CD4-positive, alpha-beta T cell treated with Interleukin-10 for 1 hour (primary cell): ENCODE measurements around the gene TXNRD1.

ENCODE experiments used
- DNase-seq: peaks from one replicate; pipeline ENCODE4 v3.0.0-alpha.2; 2020

Gene TXNRD1

DNA sequence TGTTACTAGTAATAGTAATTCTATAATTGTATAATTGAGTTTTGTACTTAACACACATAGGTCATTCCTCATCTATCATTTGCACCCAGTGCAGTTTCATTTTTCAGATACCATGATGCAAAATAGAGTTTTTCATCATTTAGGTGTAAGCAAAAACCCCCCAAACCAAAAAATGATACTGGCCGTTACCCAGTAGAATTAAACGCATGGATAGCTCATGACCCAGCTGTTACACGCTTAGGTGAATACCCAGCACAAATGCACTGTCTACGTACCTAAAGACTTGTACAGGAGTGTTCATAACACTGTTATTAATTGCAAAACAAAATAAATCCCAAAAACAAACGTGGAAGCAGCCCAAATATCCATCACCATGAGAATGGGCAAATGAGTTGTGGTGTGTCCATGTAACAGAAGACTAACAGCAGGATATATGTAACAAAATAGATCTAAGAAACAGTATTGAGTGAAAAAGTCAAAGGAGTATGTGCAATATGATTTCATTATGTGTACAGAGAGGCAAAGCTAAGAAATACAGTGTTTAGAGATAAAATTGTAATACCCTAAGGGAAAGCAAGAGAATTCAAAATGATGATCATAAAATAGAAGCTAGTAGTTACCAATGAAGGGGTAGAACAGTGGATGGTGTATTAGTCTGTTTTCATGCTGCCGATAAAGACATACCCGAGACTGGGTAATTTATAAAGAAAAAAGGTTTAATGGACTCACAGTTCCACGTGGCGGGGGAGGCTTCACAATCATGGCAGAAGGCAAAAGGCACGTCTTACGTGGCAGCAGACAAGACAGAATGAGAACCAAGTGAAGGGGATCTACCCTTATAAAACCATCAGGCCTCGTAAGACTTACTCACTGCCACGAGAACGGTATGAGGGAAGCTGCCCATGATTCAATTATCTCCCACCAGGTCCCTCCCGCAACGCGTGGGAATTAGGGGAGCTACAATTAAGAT, 137.7 kb downstream of the TXNRD1 start:
- no peak for DNase-seq

DNA sequence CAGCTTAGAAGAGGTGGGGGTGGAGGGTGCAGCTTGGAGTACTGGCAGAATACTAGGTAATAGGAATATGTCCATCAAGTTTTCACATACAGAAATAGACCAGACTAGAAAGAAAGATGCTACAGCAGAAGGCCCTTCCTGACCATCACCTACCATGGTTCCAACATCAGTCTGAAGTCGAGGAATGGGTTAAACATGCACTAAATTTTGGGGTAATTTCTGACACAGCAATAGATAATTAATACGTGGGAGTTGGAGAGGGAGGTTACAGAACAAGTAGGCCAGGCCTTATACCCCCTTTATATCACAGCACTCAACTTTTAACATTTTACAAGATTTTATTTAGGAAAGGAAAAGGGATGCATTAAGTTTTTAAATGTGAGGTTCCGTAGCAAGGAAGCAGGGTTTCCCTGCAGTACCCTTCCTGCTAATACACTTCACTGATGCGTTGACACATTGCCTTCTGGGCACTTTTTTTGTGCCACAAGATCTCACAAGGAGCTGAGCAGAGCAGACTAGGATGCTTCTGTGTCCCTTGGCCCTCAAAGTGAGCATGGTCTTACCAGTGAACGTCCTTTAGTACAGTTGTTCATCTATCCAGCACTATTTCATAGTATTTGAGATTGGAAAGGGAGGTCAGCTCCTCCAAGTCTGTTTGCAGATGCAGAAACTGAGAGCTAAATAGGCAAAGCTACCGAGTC, 138.7 kb downstream of the TXNRD1 start:
- no peak for DNase-seq

DNA sequence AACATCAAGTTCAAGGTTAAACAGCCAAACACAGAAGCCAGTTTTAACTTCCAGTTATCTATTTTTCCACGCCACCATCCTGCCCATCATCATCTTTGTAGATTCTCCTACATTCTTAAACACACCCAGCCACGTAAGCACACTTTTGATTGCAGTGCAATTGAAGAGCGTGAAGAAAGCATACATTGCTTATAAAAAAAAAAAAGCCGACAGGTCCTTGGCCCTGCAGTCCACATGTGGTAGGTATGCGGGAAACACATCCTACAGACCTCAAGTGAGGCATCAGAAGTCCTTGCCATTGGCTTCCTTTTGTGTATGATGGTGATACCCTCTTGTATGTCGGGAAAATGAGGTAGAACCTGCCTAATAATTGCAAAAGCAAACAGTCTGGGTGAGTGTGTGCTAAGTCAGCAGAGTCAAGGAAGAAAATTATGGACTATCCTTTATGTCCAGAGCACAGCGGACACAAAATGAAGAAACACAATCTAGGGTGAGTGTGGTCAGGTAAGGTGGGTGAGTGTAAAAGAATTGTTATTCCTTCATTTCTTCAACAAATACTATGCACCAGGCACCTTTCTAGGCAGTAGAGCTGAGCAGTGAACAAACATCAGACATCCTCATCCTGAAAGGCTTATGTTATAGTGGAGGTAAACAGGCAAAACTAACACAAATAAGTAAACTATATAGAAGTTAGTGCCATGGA, 139.4 kb downstream of the TXNRD1 start:
- no peak for DNase-seq

DNA sequence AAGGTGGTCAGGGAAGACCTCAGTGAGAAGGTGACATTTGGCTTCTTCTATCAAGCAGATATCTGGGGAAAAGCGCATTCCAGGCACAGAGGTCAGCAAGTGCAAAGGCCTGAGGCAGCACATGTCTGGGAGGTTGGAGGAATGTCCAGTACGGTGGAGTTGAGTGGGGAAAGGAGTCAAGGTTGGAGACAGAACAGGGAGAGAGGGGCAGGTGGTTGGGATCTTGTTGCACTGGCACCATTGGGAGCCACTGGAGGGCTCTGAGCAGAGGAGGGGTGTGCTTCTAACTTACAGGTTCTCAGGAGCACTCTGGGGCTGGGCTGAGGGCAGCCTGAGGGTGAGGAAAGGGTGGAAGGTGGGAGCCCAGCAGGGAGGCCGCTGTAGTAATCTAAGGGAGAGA, 140.1 kb downstream of the TXNRD1 start:
- DNase-seq = no peak

DNA sequence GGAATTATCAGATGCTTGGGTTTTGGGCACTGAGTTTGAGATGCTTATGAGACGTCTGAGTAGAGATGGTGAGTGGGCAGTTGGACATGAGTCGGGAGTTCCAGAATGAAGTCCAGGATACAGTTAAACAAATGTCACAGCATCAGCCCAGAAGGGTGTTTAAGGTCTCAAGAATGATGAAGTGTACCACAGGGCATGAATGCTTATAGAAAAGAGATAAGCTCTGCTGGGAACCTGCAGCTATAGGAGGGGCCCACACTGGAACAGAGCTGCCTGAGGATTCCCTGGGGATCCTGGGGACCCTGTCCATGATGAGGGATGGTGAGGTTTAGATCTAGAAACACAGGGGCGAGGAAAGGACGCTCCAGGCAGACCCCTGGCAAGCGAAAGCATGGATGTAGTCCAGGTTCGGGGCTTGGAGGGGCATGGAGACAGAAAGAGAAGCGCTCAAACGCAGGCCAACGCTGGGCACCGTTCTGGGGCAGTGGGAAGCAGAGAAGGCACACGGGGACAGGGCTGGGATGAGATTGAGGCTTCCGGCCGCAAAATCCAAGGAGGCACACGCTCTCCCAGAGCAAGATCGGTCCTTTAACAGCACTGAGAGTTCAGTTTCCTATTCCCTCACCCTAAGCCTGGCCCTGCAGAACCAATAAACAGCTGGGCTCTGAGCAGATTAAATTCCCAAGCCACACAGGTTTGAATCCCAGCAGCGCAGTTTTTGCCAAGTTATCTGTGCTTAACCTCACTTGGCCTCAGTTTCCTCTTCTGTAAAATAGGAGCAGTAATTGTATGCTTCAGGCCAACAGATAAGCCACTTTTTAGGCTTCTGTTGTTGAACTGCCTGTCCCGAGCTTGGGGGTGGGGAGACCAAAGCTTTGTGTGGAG, 140.9 kb downstream of the TXNRD1 start:
- DNase-seq = no peak

DNA sequence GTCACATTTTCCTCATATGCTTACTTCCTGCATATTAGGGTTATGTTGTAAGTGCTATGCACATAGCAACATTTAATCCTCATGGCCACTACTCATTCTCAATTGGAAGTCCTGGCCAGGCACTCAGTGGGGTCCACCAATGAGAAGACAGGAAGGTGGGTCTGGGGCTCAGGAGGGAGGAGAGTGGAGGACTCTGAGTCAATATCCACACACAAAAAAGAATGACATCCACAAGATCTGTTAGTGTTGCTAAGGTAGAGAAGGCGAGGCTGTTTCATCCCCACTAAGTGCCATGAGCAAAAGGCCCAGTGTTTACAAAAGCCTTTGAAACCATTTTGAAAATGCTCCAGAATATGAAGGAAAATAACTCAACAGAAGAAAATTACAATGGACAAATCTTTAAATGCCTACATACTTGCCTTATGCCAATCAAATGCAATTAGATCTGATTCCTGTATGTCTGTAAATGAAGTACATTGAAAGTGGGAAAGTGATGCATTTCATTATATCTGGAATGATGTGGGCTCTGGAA, 141.9 kb downstream of the TXNRD1 start:
- no peak for DNase-seq

DNA sequence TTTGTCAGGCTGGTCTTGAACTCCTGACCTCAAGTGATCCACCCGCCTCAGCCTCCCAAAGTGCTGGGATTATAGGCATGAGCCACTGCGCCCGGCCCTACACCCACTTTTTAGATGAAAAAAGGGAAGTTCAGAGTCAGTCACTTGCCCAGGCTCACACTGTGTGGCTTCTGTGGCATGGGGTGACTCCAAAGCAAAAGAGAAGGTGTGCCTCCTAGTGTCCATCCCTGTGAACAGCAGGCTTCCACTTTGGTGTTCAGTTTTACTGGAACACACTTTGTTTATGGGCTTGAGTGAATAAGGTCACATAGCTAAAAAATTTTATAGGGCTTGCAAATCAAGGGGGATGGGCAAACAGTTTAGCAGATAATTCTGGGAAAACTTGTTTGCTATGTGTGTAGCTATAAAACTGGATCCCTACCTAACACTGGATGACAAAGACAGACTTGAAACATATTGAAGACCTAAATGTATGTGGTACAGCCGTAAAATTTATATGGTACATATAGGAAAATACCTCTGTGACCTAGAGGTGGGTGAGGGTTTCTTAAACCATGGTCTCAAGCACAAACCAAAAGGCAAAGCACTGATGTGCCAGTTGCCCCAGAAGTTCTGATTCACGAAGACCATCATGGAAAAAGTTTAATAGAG, 142.9 kb downstream of the TXNRD1 start:
- peak; percentile 77 for DNase-seq

DNA sequence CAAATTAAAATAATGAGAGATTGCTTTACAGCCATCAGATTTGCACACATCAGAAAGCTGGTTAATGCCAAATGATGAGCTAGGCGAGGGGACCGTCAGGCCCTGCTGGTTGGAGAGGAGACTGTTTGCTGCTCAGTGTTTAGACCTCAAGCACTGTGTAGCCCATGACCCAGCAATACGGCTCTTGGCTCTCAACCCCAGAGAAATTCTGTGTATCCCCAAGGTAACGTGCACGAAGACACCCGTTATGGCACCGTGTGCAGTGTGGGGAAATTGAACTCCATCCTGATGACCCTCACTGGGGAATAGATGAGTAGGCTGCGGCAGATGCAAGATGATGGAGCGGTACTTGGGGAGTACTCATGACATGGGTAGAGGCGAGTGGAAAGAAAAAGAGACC, 143.6 kb downstream of the TXNRD1 start:
- DNase-seq = no peak

DNA sequence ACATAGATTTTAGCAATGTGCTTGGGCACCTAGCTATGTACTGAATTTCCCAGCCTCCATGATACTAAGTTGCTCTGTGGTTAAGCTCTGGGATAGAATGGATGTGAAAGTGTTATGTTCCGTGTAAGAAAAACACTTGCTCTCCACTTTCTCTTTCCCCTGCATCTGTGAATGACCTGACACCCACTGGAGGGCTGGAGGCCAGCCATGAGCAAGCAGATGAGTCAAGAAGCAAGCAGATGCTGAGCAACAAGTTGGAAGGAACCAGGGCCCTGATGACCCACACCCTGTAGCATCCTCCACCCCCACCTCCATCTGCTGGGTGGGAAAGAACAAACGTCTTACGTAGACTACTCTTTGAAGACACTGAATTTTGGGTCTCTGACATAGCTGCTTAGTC, 144.6 kb downstream of the TXNRD1 start:
- DNase-seq = no peak

DNA sequence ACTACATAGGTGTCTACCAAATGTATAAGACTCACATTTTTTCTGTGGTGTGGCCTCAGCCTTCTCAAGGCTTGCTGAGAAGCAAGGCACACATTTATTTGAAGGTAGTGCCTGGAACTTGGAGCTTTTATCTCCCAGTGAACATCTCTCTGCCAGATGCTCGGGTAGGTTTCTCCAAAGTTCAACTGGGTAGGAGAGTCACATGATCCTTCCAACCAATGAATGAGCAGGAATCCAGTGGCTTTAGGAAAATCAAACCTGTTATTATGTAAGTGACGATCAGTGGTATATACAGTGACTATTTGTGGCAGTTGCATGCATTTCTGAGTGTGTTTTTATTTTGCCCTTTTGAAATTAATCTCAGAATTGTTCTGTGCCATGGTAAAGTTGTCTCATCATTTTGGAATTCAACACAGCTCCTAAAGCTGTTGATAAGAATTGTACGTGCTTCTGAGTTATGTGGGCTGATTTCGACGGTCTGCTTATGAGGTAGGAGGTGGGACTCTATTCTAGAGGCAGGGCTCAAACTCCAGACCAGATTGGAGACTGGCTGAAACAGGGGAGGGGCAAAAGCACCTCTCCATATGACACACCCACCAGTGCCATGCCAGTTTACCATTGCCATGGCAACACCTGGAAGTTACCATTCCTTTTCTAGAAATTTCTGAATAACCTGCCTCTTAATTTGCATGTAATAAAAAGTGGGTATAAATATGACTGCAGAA, 145.6 kb downstream of the TXNRD1 start:
- no peak for DNase-seq

DNA sequence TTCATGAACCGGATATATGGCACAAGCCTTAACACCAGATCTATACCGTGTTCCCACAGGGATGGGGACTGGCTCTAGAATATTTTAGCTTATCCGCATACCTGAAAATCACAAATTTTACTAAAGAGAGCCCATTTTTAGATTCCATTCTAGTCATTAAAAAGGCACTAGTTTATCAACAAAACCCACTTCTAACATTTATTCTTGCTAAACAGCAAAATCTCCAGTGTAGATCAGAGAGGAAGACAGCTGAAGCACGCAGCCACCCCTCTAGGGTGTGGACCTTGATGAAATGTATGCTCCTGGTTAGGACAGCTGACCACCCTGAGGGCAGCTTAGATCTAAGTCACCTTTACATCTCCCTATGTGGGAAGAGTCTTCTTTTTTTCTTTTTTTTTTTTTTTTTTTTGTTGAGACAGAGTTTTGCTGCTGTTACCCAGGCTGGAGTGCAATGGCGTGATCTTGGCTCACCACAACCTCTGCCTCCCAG, 150.4 kb downstream of the TXNRD1 start:
- DNase-seq = no peak

DNA sequence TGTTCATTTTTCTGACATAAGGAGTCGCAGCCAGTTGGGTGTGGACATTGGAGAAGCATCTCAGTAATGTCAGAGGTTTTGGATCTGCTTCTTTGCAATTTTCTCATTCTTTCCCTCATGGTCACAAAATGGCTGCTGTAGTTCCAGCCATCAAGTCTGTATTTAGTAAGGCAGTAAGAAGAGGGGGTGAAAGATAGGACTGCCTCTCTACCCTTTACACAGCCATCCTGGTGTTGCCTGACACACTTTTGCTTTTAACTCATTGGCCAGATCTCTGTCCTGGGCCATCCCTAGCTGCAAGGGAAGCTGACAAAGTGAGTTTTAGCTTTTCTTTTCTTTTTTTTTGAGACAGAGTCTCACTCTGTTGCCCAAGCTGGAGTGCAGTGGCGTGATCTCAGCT, 154.1 kb downstream of the TXNRD1 start:
- no peak for DNase-seq

DNA sequence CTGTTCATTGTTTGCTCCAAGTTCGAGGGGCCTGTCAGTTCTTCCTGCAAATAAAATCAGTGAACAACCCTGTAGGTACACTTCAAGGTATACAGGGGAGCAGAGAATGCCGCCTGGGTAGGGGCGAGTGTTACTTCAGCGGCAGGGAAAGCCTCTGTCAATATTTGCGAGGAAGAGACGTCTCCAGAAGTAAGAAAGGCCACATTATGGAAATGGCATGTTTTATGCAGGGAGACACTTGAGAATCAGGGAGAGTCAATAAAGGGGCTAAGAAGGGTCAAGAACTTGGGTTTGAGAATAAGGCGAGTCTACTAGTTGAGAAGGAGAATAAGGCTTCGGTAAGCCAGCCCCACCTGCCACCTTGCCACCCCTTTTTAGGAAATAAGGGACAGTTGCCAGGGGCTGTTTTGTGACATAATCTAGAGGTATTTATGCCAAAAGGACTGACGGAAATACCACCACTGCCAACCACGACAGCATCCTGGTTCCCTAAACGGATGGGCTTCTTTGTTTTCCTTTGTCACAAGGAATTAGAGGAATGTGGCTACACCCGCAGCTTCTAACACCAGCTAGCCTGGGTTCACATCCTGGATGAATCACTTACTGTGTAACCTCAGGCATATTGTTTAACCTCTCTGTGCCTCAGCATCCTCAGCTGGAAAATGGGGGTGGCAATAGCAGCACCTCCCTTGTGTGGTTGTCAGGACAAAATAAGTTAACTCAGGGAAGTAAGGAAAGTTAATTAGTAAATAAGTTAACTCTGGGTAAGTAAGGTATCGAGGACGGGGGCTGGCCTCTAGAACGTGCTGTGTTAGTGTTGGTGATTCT, 155.7 kb downstream of the TXNRD1 start:
- no peak for DNase-seq

DNA sequence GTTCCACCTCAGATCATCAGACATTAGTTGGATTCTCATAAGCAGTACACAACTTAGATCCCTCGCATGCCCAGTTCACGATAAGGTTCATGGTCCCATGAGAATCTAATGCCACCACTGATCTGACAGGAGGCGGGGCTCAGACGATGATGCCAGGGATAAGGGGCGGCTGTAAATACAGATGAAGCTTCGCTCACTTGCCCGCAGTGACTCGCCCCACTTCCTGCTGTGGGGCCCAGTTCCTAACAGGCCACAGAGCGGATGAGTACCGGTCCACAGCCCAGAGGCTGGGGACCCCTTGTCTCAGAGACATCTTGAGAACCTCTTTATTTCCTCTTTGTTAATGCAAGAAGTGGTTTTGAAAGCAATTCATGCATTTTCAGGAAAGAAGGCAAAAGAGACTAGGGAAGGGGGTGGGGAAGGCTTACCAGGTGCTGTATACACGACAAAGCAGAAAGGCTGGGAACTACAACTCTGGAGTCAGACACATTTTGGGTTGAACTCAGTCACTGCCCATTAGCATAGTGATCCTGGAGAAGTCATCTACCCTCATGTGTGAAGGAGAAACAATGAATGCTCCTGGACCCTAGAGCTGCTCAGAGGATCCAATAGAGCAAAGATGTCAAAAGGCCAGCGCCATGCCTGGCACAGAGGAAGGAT, 156.6 kb downstream of the TXNRD1 start:
- peak; percentile 25 for DNase-seq

DNA sequence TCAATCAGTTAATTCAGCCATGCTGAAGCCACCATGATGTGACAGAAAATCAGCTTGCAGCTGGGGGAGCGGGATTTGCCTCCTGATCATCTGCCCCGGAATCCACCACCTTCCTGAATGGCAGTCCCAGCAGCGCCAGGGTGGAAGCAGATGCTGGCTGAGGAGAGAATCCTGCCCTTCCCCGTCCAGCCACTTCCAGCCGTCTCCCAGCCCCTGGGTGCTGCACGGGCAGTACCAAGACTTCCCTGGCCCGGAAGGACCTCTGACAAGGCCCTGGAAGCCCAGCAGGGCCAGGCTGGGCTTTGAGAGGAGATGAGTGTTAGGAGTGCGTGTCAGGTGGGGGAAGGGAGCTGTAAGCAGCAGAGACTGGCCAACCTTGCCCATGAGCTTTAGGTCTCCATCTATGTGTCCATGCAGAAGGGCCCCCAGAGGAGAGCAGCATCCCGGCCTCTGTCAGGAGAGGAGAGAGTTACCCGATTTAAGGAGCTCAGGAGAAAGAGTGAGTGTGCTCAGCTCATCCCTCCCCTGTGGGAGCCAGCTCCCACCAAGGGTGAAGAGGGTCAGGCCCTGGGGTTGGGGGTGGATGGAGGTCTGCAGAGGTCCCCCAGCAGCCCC, 157.2 kb downstream of the TXNRD1 start:
- DNase-seq = no peak

DNA sequence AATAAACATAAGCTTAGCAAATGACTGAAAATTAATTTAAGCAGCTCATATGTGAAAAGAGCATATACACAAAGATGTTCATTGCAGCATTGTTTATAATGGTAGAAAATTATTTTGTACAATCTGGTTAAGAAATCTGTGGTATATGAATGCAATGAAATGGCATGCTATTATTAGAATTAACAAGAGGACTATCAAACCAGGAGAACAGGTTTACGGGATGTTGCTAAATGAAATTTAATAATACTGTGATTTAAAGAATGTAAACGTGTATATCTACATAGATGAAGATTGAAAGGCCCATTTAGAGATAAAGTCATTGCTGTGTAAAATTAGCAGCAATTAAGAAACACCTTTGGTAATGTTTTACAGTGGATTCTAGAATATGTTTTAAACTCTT, 158.5 kb downstream of the TXNRD1 start:
- no peak for DNase-seq

DNA sequence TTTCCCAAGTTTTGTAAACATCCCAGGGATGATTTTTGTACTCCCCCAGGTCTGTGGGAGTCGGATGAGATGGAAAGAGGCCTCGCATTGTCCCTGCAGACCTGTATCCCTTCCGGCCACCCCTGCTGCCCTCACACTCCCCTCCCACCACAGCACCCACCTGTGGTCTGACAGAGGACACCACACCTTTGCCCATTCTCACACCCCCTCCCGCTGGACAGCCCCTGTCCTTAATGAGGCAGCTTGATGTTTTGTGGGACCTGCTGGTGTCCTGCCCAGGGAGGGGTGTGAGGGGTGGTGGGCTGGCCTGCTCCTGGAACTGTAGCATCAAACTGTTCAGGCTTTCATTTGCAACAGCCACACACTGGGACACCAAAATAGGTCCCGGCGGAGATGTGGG, 159.2 kb downstream of the TXNRD1 start:
- DNase-seq = no peak

DNA sequence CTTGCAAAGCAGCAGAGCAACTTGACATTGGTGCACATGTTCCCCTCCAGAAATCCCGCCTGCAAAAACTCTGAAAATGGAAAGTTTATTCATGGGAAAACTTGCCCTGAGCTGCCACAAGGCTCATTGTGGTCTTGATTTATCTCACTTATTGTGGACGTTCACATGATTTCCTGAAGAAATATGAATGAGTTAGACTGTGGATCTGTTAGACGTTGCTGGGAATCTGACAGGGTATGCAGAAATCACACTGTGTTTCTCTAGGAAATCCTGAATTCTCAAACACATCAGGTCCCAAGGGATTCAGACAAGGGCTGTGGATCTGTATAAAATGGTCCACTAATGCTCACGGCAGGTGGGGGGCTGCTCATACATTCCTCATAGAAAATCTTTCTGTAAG, 160.2 kb downstream of the TXNRD1 start:
- no peak for DNase-seq
